ENCODE measurements around the gene RAB40B.

RAB40B gene

GRCh38 chr17:82691714-82692113, 6.8 kb downstream of the RAB40B start:
- Histone ChIP-seq H3K27me3 (peaks cover 26% of the 10 kb centered on the region), H3K4me1 (ENCODE audit: control insufficient read depth in 1 of 2, insufficient read depth in 1 of 2, low read depth in 1 of 2, low read length in 1 of 2) (no peaks in the 10 kb centered on the region), H3K9me3 (no peaks in the 10 kb centered on the region), H3K36me3 (no peaks in the 10 kb centered on the region), H3K27ac (no peak overlapping the region), H3K4me3 (ENCODE audit: low read depth in 1 of 2, low read length in 1 of 2) (no peak overlapping the region)
- no peak for TF ChIP-seq CTCF (IDR thresholded peaks at IDR 0.05)

- Histone ChIP-seq H3K4me1 (ENCODE audit: control insufficient read depth in 1 of 2, insufficient read depth in 1 of 2, low read depth in 1 of 2, low read length in 1 of 2) (no peaks in the 10 kb centered on the region), H3K27ac (no peak overlapping the region), H3K9me3 (no peaks in the 10 kb centered on the region), H3K36me3 (no peaks in the 10 kb centered on the region), H3K27me3 (peaks cover 18% of the 10 kb centered on the region), H3K4me3 (ENCODE audit: low read depth in 1 of 2, low read length in 1 of 2) (no peak overlapping the region)
- TF ChIP-seq CTCF (IDR thresholded peaks at IDR 0.05), result no peak
These were observed 7.6 kb downstream of the RAB40B start for GRCh38 chr17:82690786-82691489.

DNA sequence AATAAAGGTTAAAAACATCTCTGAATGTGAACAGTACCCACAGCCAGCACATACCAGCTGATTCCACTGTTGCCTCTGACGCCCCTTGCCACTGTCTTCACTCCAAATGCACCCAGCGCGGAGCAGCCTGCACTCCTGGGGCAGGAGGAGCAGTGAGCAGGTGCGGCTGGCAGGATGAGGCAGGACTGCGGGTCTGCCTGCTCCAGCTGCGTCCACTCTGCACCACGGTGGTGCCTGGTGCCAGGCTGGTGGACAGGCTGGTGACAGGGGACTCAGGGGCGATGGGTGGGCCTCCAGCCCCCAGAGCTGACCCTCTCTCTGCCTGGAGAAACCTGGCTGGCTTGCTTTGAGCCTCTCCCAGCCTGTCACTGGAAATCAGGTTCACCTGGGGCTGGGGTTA, 9.4 kb downstream of the RAB40B start:
- Histone ChIP-seq H3K4me3 (ENCODE audit: low read depth in 1 of 2, low read length in 1 of 2) (no peak overlapping the region), H3K4me1 (ENCODE audit: control insufficient read depth in 1 of 2, insufficient read depth in 1 of 2, low read depth in 1 of 2, low read length in 1 of 2) (no peaks in the 10 kb centered on the region), H3K27me3 (no peaks in the 10 kb centered on the region), H3K36me3 (no peaks in the 10 kb centered on the region), H3K27ac (no peak overlapping the region), H3K9me3 (no peaks in the 10 kb centered on the region)
- no peak for TF ChIP-seq CTCF (IDR thresholded peaks at IDR 0.05)

DNA sequence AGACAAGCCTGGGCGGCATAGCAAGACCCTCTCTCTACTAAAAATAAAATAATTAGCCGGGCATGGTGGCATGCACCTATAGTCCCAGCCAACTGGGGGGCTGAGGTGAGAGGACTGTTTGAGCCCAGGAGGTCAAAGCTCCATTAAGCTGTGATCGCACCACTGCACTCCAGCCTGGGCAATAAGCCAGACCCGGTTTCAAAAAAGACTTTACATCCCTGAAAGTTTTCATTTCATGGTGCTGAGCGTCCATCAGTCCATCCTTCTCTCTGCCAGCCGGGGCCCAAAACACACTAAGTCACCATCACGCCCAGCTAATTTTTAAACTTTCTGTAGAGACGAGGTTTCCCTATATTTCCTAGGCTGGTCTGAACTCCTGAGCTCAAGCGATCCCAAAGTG, 10.6 kb downstream of the RAB40B start:
- no peak for TF ChIP-seq CTCF (IDR thresholded peaks at IDR 0.05)
- H3K9me3 ChIP-seq, result no peaks in the 10 kb centered on the region
- H3K4me3 ChIP-seq (ENCODE audit: low read depth in 1 of 2, low read length in 1 of 2), result no peak overlapping the region
- H3K27me3 ChIP-seq, result no peaks in the 10 kb centered on the region
- no peaks in the 10 kb centered on the region for H3K36me3 ChIP-seq
- no peak overlapping the region for H3K27ac ChIP-seq
- H3K4me1 ChIP-seq (ENCODE audit: control insufficient read depth in 1 of 2, insufficient read depth in 1 of 2, low read depth in 1 of 2, low read length in 1 of 2), result no peaks in the 10 kb centered on the region

DNA sequence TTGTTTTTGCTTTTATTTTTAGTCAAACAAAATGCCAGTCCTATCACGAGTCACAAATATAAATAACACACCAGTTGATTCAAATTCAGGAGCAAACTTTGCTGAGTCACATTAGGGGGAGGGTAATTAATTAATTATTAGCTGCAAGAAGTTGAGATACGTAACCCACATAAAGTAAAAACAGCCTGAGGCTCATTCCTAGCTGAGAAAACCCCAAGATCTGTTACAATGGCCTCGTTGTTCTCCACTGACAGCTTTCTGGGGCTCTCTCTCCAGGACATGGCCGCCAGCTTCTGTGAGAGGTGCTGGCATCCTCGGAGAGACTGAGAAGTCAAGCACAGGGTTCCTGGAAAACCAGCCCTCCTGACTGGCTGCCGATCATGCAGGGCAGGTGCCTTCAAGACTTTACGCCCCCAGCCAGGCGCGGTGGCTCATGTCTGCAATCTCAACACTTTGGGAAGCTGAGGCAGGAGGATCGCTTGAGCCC, 11.1 kb downstream of the RAB40B start:
- H3K4me3 ChIP-seq (ENCODE audit: low read depth in 1 of 2, low read length in 1 of 2), result no peak overlapping the region
- TF ChIP-seq CTCF (IDR thresholded peaks at IDR 0.05), result no peak
- H3K4me1 ChIP-seq (ENCODE audit: control insufficient read depth in 1 of 2, insufficient read depth in 1 of 2, low read depth in 1 of 2, low read length in 1 of 2), result no peaks in the 10 kb centered on the region
- no peaks in the 10 kb centered on the region for H3K36me3 ChIP-seq
- H3K9me3 ChIP-seq, result no peaks in the 10 kb centered on the region
- no peaks in the 10 kb centered on the region for H3K27me3 ChIP-seq
- H3K27ac ChIP-seq, result no peak overlapping the region

Data from neutrophil (primary cell).